AG09319 (cell line): ENCODE measurements around the gene GNG11.
"Not testable (repeated sequence)": the region's sequence is repeated elsewhere in the genome, so short reads cannot be mapped to it uniquely, and the experiment has no call there.

Experiments
- DNase-seq: peaks from one replicate; pipeline ENCODE4 v3.0.0-alpha.2; 2010; ENCODE audit warnings: low read depth; ENCODE audit errors: extremely low read depth
- CTCF ChIP-seq: IDR thresholded peaks from 2 replicates; pipeline ENCODE4 v1.5.1; 2011; ENCODE audit warnings: low read depth, mild to moderate bottlenecking, inconsistent platforms, low read length, moderate library complexity

Gene GNG11

GRCh38 chr7:93895859-93896600 is 25.5 kb upstream of the GNG11 start:
- DNase-seq = no peak

GRCh38 chr7:93897680-93898079 is 23.9 kb upstream of the GNG11 start:
- no peak for TF ChIP-seq CTCF
- DNase-seq = no peak

More at GRCh38 chr7:93895859-93896600, 25.5 kb upstream of the GNG11 start:
- no peak for TF ChIP-seq CTCF

- peak; percentile 76 for TF ChIP-seq CTCF
- no peak for DNase-seq
Measured at GRCh38 chr7:93902777-93903423, 18.6 kb upstream of the GNG11 start.

GRCh38 chr7:93906267-93906666 is 15.3 kb upstream of the GNG11 start, which contains the start of gene GNGT1:
GNGT1 (plus strand) TSS chr7:93906567; CDS start chr7:93906747, 180 bp downstream.
- TF ChIP-seq CTCF = no peak
- no peak for DNase-seq

GRCh38 chr7:93910076-93910994 is 11.2 kb upstream of the GNG11 start:
- TF ChIP-seq CTCF = no peak
- peak; percentile 62 for DNase-seq

GRCh38 chr7:93911242-93911641 is 10.3 kb upstream of the GNG11 start:
- not testable (repeated sequence) for DNase-seq

- not testable (repeated sequence) for DNase-seq
Measured at GRCh38 chr7:93911661-93912060, 9.9 kb upstream of the GNG11 start.

GRCh38 chr7:93913197-93913596 is 8.3 kb upstream of the GNG11 start:
- TF ChIP-seq CTCF = no peak
- DNase-seq = no peak
